Osteoblast (primary cell): ENCODE measurements around the gene ING3. TPM values are rescaled to one million over a fixed set of nuclear protein-coding genes. Genes with fewer than 3 reads are reported as not detected.

Experiments used
- DNase-seq: peaks from one replicate; pipeline ENCODE4 v3.0.0; 2011; ENCODE audit warnings: low spot score, mixed read lengths; ENCODE audit not compliant: insufficient read length; ENCODE audit errors: missing footprints
- H2AFZ ChIP-seq: 2 replicates; pipeline ENCODE4 v1.6.0; 2011; ENCODE audit warnings: mild to moderate bottlenecking, low read length
- H3K27ac ChIP-seq: 2 replicates; pipeline ENCODE4 v1.5.1; 2011; ENCODE audit warnings: mild to moderate bottlenecking, low read depth, low read length, moderate library complexity
- H3K27me3 ChIP-seq: 2 replicates; pipeline ENCODE4 v1.6.0; 2012; ENCODE audit warnings: mild to moderate bottlenecking, control low read depth, inconsistent platforms, low read length, moderate library complexity; ENCODE audit not compliant: insufficient read depth
- H3K36me3 ChIP-seq: 2 replicates; pipeline ENCODE4 v1.5.1; 2011; ENCODE audit warnings: mild to moderate bottlenecking, low read length, control low read depth, moderate library complexity; ENCODE audit not compliant: insufficient read depth
- H3K4me1 ChIP-seq: 2 replicates; pipeline ENCODE4 v1.5.1; 2011; ENCODE audit warnings: mild to moderate bottlenecking, low read length, control low read depth, moderate library complexity; ENCODE audit not compliant: insufficient read depth
- H3K4me2 ChIP-seq: 2 replicates; pipeline ENCODE4 v1.6.0; 2011; ENCODE audit warnings: mild to moderate bottlenecking, low read length; ENCODE audit not compliant: insufficient read depth
- H3K4me3 ChIP-seq: fragments of 200-600 bp; sonication (generic); 3 replicates; pipeline ENCODE4 v1.5.1; 2012; ENCODE audit warnings: mild to moderate bottlenecking, low read length, inconsistent platforms; ENCODE audit not compliant: insufficient read depth
- H3K79me2 ChIP-seq: 2 replicates; pipeline ENCODE4 v1.6.0; 2012; ENCODE audit warnings: mild to moderate bottlenecking, low read length, control low read depth, inconsistent platforms; ENCODE audit not compliant: insufficient read depth
- H3K9me3 ChIP-seq: 2 replicates; pipeline ENCODE4 v1.5.1; 2011; ENCODE audit warnings: low read depth, low read length, control low read depth
- H4K20me1 ChIP-seq: 2 replicates; pipeline ENCODE4 v1.6.0; 2012; ENCODE audit warnings: mild to moderate bottlenecking, low read length, control low read depth; ENCODE audit not compliant: insufficient read depth
- CTCF ChIP-seq: IDR thresholded peaks from 2 replicates; pipeline ENCODE4 v1.5.1; 2011; ENCODE audit warnings: mild to moderate bottlenecking, low read depth, low read length, moderate library complexity; ENCODE audit errors: extremely low read depth
- total RNA-seq: library from RNA; depleted of rRNA; stranded (reverse); fragments of >200 nt; gene quantifications from 2 replicates; pipeline ENCODE4 v1.2.3, GENCODE V29; 2012

Gene ING3
- total RNA-seq, 1 donor: 16.6 TPM

GRCh38 chr7:120991161-120991560 is 40.6 kb downstream of the ING3 start:
- Histone ChIP-seq H3K4me1 (peaks cover 42% of the 10 kb centered on the region), H4K20me1 (no peaks in the 10 kb centered on the region), H3K79me2 (peaks cover 50% of the 10 kb centered on the region), H3K27me3 (no peaks in the 10 kb centered on the region), H3K4me3 (peak overlapping the region; percentile 74), H2AFZ (no peak overlapping the region), H3K9me3 (no peaks in the 10 kb centered on the region), H3K4me2 (peak overlapping the region; percentile 99), H3K27ac (peak overlapping the region; percentile 83), H3K36me3 (no peaks in the 10 kb centered on the region)
- no peak for TF ChIP-seq CTCF
- DNase-seq: no peak

- Histone ChIP-seq H3K4me1 (peaks cover 45% of the 10 kb centered on the region), H3K27ac (peak overlapping the region; percentile 83), H4K20me1 (no peaks in the 10 kb centered on the region), H3K36me3 (no peaks in the 10 kb centered on the region), H3K4me3 (peak overlapping the region; percentile 74), H3K4me2 (peak overlapping the region; percentile 99), H3K79me2 (peaks cover 51% of the 10 kb centered on the region), H3K9me3 (no peaks in the 10 kb centered on the region), H3K27me3 (no peaks in the 10 kb centered on the region), H2AFZ (no peak overlapping the region)
- TF ChIP-seq CTCF: no peak
- peak; percentile 62 for DNase-seq
Measured at GRCh38 chr7:120991581-120991980, 41.0 kb downstream of the ING3 start.

GRCh38 chr7:120992272-120992964 is 41.8 kb downstream of the ING3 start:
- no peak for TF ChIP-seq CTCF
- H3K27me3 ChIP-seq: no peaks in the 10 kb centered on the region
- no peaks in the 10 kb centered on the region for H3K36me3 ChIP-seq
- no peak overlapping the region for H2AFZ ChIP-seq
- peak overlapping the region; percentile 99 for H3K4me2 ChIP-seq
- H4K20me1 ChIP-seq: no peaks in the 10 kb centered on the region
- no peak for DNase-seq
- no peaks in the 10 kb centered on the region for H3K9me3 ChIP-seq
- H3K4me3 ChIP-seq: peak overlapping the region; percentile 74
- peaks cover 59% of the 10 kb centered on the region for H3K79me2 ChIP-seq
- H3K4me1 ChIP-seq: peaks cover 47% of the 10 kb centered on the region
- H3K27ac ChIP-seq: peak overlapping the region; percentile 83

- no peak for TF ChIP-seq CTCF
- H3K27ac ChIP-seq: no peak overlapping the region
- peaks cover 43% of the 10 kb centered on the region for H3K4me1 ChIP-seq
- no peaks in the 10 kb centered on the region for H3K36me3 ChIP-seq
- no peak overlapping the region for H2AFZ ChIP-seq
- no peaks in the 10 kb centered on the region for H4K20me1 ChIP-seq
- peak overlapping the region; percentile 74 for H3K4me3 ChIP-seq
- DNase-seq: no peak
- H3K4me2 ChIP-seq: peak overlapping the region; percentile 99
- peaks cover 59% of the 10 kb centered on the region for H3K79me2 ChIP-seq
- H3K27me3 ChIP-seq: no peaks in the 10 kb centered on the region
- H3K9me3 ChIP-seq: no peaks in the 10 kb centered on the region
Measured at GRCh38 chr7:120992965-120993494, 42.5 kb downstream of the ING3 start.
